Measurements from ENCODE around the gene CEP57. TPM values are rescaled to one million over a fixed set of nuclear protein-coding genes. Genes with fewer than 3 reads are reported as not detected.

Gene CEP57
- total RNA-seq (ENCODE audit: low replicate concordance), result 42.6 and 61.3 TPM in 2 replicates
- long read RNA-seq, transcript CEP57-210 (7 exons, 2,084 nt), result minor isoform, 30 of 130 reads
- long read RNA-seq, transcript CEP57-202 (11 exons, 3,178 nt), result major isoform, 46 of 130 reads
- long read RNA-seq, partial matches to known transcripts, result 18 of 130 reads
- long read RNA-seq, other reads (novel, unspliced or antisense), result 32 of 130 reads

- TF ChIP-seq CTCF (conservative IDR thresholded peaks at IDR 0.05), result no peak
- Mint-ChIP-seq H3K36me3 (peaks cover 12% of the 10 kb centered on the region), H3K9me3 (no peaks in the 10 kb centered on the region), H3K4me1 (ENCODE audit: unreplicated experiment) (peaks cover 37% of the 10 kb centered on the region), H3K4me3 (peak within 1 kb of the TSS; percentile 100), H3K27ac (peak within 1 kb of the TSS; percentile 100), H3K27me3 (no peaks in the 10 kb centered on the region)
- DNase-seq (ENCODE audit: extremely low spot score, unreplicated experiment), result peak; percentile 95
Observed at GRCh38 chr11:95790123-95790932, at the start of gene CEP57. Gene CEP57 (plus strand): TSS chr11:95790498. CDS start chr11:95790699, 201 bp downstream.

GRCh38 chr11:95750101-95750500, 40.2 kb upstream of the CEP57 start:
- Mint-ChIP-seq H3K4me3 (no peak overlapping the region), H3K27me3 (no peaks in the 10 kb centered on the region), H3K4me1 (ENCODE audit: unreplicated experiment) (no peaks in the 10 kb centered on the region), H3K9me3 (no peaks in the 10 kb centered on the region), H3K36me3 (no peaks in the 10 kb centered on the region), H3K27ac (no peak overlapping the region)
- DNase-seq (ENCODE audit: extremely low spot score, unreplicated experiment), result no peak
- no peak for TF ChIP-seq CTCF (conservative IDR thresholded peaks at IDR 0.05)

- DNase-seq (ENCODE audit: extremely low spot score, unreplicated experiment), result no peak
- Mint-ChIP-seq H3K4me1 (ENCODE audit: unreplicated experiment) (no peaks in the 10 kb centered on the region), H3K27me3 (no peaks in the 10 kb centered on the region), H3K4me3 (no peak overlapping the region), H3K9me3 (no peaks in the 10 kb centered on the region), H3K27ac (no peak overlapping the region), H3K36me3 (no peaks in the 10 kb centered on the region)
- TF ChIP-seq CTCF (conservative IDR thresholded peaks at IDR 0.05), result no peak
Observed at GRCh38 chr11:95751515-95751914, 38.8 kb upstream of the CEP57 start.

GRCh38 chr11:95760941-95761340, 29.4 kb upstream of the CEP57 start:
- Mint-ChIP-seq H3K36me3 (no peaks in the 10 kb centered on the region), H3K27ac (no peak overlapping the region), H3K4me1 (ENCODE audit: unreplicated experiment) (no peaks in the 10 kb centered on the region), H3K9me3 (no peaks in the 10 kb centered on the region), H3K27me3 (peaks cover 3% of the 10 kb centered on the region), H3K4me3 (no peak overlapping the region)
- TF ChIP-seq CTCF (conservative IDR thresholded peaks at IDR 0.05), result no peak
- no peak for DNase-seq (ENCODE audit: extremely low spot score, unreplicated experiment)

GRCh38 chr11:95762534-95762933, 27.8 kb upstream of the CEP57 start:
- no peak overlapping the region for H3K4me3 Mint-ChIP-seq
- no peak for DNase-seq (ENCODE audit: extremely low spot score, unreplicated experiment)

More at GRCh38 chr11:95762534-95762933, 27.8 kb upstream of the CEP57 start:
- Mint-ChIP-seq H3K36me3 (no peaks in the 10 kb centered on the region), H3K27me3 (peaks cover 3% of the 10 kb centered on the region), H3K9me3 (no peaks in the 10 kb centered on the region), H3K4me1 (ENCODE audit: unreplicated experiment) (no peaks in the 10 kb centered on the region), H3K27ac (no peak overlapping the region)
- TF ChIP-seq CTCF (conservative IDR thresholded peaks at IDR 0.05), result no peak

Data from type B pancreatic cell (in vitro differentiated cells).